ENCODE results near the gene PPP1CC.
"Not testable (repeated sequence)": the region's sequence is repeated elsewhere in the genome, so short reads cannot be mapped to it uniquely, and the experiment has no call there.

PPP1CC gene

GRCh38 chr12:110742718-110743570, at the start of gene PPP1CC:
Gene PPP1CC, minus strand, starts transcription at chr12:110742891. Its CDS starts 184 bp downstream, at chr12:110742707.
- peak; percentile 94 for DNase-seq (ENCODE audit: low read depth, low spot score)

GRCh38 chr12:110791589-110791988, 48.9 kb upstream of the PPP1CC start:
- no peak for DNase-seq (ENCODE audit: low read depth, low spot score)

DNA sequence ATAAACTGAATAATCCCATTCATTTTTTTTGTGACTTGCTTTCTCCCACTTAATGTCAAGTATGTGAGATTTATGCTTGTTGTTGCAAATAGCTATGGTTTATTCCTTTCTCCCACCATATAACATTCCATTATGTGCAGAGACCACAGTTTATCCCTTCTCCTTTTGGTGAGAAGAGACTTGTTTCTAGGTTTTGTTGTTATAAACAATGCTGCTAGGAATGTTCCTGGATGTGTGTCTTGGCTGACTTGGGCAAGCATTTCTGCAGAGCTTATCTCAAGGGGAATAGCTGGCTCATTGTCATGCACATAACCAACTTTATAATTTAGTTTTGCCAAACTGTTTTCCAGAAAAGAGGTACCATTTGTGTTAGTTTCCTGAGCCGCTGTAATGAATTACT, 47.6 kb upstream of the PPP1CC start:
- no peak for DNase-seq (ENCODE audit: low read depth, low spot score)

- DNase-seq (ENCODE audit: low read depth, low spot score) = no peak
Observed at GRCh38 chr12:110786012-110786411, 43.3 kb upstream of the PPP1CC start.

- DNase-seq (ENCODE audit: low read depth, low spot score) = no peak
Observed at GRCh38 chr12:110785240-110785639, 42.5 kb upstream of the PPP1CC start.

GRCh38 chr12:110782922-110783321, 40.2 kb upstream of the PPP1CC start:
- no peak for DNase-seq (ENCODE audit: low read depth, low spot score)

- DNase-seq (ENCODE audit: low read depth, low spot score) = no peak
Observed at GRCh38 chr12:110782094-110782493, 39.4 kb upstream of the PPP1CC start.

- no peak for DNase-seq (ENCODE audit: low read depth, low spot score)
Observed at GRCh38 chr12:110780448-110780847, 37.8 kb upstream of the PPP1CC start.

GRCh38 chr12:110778833-110779577, 36.3 kb upstream of the PPP1CC start:
- DNase-seq (ENCODE audit: low read depth, low spot score) = no peak

DNA sequence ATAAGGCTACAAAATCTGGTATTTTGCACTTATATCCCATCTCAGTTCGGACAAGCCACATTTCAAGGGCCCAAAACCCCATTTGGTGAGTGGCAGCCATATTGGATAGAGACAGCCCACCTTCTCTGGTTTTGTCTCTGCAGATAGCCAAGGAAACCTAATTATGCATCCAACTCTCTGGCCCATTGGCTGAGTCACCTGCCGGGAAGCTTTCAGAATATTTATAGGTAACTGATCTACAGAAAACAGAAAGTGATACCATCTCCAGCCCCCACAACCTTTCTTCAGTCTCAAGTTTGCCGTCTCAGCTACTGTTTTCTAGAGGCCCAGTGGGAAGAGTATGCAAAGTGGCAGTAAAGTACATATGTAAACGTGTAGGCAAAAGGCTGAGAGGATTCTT, 33.7 kb upstream of the PPP1CC start:
- no peak for DNase-seq (ENCODE audit: low read depth, low spot score)

DNA sequence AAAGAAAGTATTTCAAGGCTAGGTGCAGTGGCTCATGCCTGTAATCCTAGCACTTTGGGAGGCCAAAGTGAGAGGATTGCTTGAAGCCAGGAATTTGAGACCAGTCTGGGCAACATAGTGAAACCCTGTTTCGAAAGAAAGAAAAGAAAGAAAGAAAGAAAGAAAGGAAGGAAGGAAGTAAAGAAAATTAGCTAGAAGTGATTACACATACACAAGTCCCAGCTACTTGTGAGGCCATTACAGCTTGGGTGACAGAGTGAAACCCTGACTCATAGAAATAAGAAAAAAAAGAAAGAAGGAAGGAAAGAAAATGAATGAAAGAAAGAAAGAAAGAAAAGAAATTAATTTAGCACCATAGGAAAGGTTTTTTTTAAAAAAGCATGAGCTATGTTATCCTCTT, 33.3 kb upstream of the PPP1CC start:
- DNase-seq (ENCODE audit: low read depth, low spot score) = no peak

- DNase-seq (ENCODE audit: low read depth, low spot score) = no peak
Observed at GRCh38 chr12:110774824-110775223, 32.1 kb upstream of the PPP1CC start.

DNA sequence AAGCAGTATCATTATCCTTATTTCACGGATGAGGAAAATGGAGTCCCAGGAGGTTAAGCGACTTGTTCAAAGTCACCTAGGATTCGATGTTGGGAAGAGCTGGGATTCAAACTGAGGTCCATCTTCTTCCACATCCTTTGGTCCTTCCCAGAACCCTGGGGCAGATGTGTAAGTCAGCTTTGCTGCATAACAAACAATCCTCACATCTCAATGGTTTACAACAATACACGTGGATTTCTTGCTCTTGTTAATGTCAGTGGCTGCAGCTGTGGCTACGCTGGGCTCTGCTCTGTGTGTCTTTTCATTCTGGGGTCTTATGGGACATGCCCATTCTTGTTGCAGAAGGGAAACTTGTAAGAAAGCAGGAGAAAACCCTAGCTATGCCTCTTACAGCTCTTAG, 26.3 kb upstream of the PPP1CC start:
- no peak for DNase-seq (ENCODE audit: low read depth, low spot score)

DNA sequence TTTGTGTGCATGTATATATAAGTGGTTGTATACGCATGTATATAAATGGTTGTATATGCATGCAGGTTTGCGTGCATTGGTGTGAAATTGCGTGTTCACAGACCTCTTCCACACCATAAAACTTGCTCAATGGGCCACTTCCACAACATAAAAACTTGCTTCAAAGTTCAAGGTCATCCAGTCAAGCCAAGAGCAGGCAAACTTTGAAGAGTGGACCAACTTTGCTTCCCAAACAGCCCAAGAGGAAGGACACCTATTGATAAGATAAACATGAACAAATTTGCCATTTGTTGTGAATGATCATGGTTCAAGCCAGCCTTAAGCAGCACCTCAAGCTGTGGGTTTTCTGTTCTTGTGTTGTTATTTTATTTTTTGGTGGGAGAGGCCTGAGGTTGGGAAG, 25.2 kb upstream of the PPP1CC start:
- no peak for DNase-seq (ENCODE audit: low read depth, low spot score)

GRCh38 chr12:110766311-110767154, 23.8 kb upstream of the PPP1CC start:
- no peak for DNase-seq (ENCODE audit: low read depth, low spot score)

- DNase-seq (ENCODE audit: low read depth, low spot score) = not testable (repeated sequence)
Observed at GRCh38 chr12:110765572-110765971, 22.9 kb upstream of the PPP1CC start.

DNA sequence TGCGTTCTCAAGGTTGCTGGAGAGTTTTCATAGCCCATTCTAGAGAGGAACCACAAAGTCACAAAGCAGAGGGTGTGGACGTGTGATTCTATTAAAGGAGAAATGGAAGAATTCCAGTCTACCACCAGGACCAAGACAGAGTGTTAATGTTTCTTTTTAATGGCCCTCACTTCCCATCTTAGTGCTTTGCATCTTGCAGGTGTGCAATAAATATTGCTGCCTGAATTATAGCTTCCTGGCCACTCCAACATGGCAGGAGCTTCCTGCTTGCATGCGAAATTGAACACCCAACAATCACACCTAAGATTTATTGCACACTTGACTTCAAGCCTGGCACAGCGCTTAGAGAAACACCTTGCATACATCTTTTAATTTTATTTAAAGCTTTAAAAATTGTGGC, 22.4 kb upstream of the PPP1CC start:
- DNase-seq (ENCODE audit: low read depth, low spot score) = no peak

DNA sequence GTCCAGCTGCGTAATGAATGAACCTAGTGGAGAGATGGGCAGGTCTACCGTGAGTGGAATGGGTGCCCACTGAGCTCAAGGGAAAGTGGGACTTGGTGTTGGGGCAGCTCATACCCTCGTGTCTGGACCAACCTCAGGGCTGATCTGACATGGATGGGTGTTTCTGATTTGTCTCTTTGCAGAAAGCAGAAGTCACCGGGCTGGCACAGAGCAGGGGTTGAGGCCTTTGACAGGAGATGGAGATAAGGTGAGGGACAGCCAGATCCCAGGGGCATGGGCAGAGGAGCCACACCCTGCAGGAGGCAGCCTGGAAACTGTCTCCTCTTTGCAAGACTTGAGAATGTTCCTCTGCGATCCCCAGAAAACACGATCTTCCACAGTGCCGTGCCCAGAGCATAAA, 20.9 kb upstream of the PPP1CC start:
- DNase-seq (ENCODE audit: low read depth, low spot score) = no peak

- DNase-seq (ENCODE audit: low read depth, low spot score) = no peak
Observed at GRCh38 chr12:110762891-110763290, 20.2 kb upstream of the PPP1CC start.

GRCh38 chr12:110760204-110760609, 17.5 kb upstream of the PPP1CC start:
- DNase-seq (ENCODE audit: low read depth, low spot score) = no peak

GRCh38 chr12:110758922-110759321, 16.2 kb upstream of the PPP1CC start:
- DNase-seq (ENCODE audit: low read depth, low spot score) = no peak

- no peak for DNase-seq (ENCODE audit: low read depth, low spot score)
Observed at GRCh38 chr12:110756611-110757010, 13.9 kb upstream of the PPP1CC start.

Data from ELF-1 (cell line).